ENCODE data around the gene OPALIN. TPM values are rescaled to one million over a fixed set of nuclear protein-coding genes. Genes with fewer than 3 reads are reported as not detected.

Gene OPALIN
- total and polyA plus RNA-seq, 3 experiments from 2014 or later = not detected

DNA sequence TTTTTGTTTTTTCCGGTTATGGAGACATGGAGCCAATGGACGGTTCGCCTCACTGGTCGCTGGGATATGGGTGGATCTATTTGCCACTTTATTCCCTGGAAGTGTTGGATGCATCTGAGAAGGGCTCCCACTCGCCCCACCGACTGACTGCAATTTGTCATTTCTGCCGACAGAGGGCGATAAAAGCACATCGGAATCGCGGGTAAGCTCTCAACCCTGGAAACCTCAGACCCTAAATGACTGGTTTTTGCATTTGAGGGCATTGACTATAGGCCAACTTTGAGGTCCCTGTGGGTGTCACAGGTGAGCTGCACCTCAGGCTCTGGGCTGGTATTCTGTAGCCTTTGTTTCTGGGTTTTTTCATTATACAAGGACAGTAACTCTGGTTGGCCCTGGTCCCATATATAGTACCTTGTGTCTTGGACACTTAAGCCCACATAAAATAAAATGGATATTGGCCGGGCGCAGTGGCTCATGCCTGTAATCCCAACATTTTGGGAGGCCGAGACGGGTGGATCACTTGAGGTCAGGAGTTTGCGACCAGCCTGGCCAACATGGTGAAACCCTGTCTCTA is 11.9 kb upstream of the OPALIN start:
- Mint-ChIP-seq H3K27me3 (peaks cover 4 to 29% of the 10 kb centered on the region in 2 donors), H3K36me3 (no peaks in the 10 kb centered on the region), H3K9me3 (no peaks in the 10 kb centered on the region), H3K27ac (no peak overlapping the region), H3K4me1 (peaks cover 4 to 16% (median 8%) of the 10 kb centered on the region in 3 donors), H3K4me3 (no peak overlapping the region)
- DNase-seq = peak; percentile 12 to 57 (median 25)
- Histone ChIP-seq H3K27ac (ENCODE audit: low read depth, low read length) (no peak overlapping the region), H3K36me3 (ENCODE audit: insufficient read depth, low read length) (no peaks in the 10 kb centered on the region), H3K4me1 (ENCODE audit: insufficient read depth, low read length) (no peaks in the 10 kb centered on the region), H3K9me3 (ENCODE audit: low read length) (no peaks in the 10 kb centered on the region), H3K4me3 (ENCODE audit: low read length) (no peak overlapping the region), H3K27me3 (ENCODE audit: insufficient read depth, low read length, poor library complexity, severe bottlenecking) (no peaks in the 10 kb centered on the region)
- ChIA-PET CTCF (interaction anchor here (0.8 to 1.8 kb wide), 9 partner anchors 9 to 354 kb away, joined by 3 to 5 read pairs (median 3); partner anchors contain the start of gene OPALIN), POLR2A (no interaction called here)

DNA sequence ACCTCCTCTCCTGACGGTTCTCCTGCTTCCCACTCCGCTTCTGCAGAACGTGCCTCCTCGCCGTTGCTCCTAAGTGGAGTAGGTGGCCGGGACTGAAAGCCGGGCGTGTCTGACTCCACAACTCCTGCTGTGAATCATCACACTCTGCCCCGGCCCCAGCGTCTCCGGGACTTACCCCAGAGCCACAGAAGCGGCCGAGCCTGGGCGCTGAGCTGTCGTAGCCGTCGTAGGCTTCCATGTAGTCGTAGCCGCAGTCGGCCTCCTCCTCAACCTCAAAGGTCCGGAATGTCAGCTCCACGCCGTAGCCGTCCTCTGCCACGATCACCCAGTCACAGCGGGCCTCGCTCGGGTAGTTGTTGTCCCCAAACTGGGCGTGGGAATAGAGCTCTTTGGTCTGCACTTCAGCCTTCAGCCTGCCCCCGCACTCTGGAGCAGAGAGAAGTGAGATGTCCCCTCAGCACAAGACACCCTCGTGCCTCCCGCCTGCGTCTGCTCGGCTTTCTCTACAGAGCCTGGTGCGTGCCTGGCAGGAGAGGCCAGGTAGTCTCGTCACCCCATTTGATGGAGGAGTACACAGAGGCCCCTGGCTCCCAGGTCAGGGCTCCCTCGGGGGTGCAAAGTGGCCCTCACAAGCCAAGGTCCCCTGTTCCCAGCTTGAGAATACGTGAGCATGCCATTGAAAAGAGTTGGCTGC is 11.2 kb upstream of the OPALIN start:
- H3K27ac ChIP-seq (ENCODE audit: low read depth, low read length) = no peak overlapping the region
- no peaks in the 10 kb centered on the region for H3K9me3 ChIP-seq (ENCODE audit: low read length)
- CTCF ChIA-PET = interaction anchor here (0.8 to 1.8 kb wide), 8 partner anchors 8 to 352 kb away, joined by 3 to 5 read pairs (median 4); partner anchors contain the start of gene OPALIN
- no peaks in the 10 kb centered on the region for H3K27me3 ChIP-seq (ENCODE audit: insufficient read depth, low read length, poor library complexity, severe bottlenecking)
- Mint-ChIP-seq H3K27ac (no peak overlapping the region), H3K9me3 (no peaks in the 10 kb centered on the region), H3K27me3 (peaks cover 3 to 23% of the 10 kb centered on the region in 2 donors), H3K4me3 (no peak overlapping the region), H3K4me1 (peaks cover 1 to 10% (median 4%) of the 10 kb centered on the region in 3 donors), H3K36me3 (no peaks in the 10 kb centered on the region)
- POLR2A ChIA-PET = no interaction called here
- H3K4me3 ChIP-seq (ENCODE audit: low read length) = no peak overlapping the region
- no peak for DNase-seq
- no peaks in the 10 kb centered on the region for H3K36me3 ChIP-seq (ENCODE audit: insufficient read depth, low read length)
- H3K4me1 ChIP-seq (ENCODE audit: insufficient read depth, low read length) = no peaks in the 10 kb centered on the region

DNA sequence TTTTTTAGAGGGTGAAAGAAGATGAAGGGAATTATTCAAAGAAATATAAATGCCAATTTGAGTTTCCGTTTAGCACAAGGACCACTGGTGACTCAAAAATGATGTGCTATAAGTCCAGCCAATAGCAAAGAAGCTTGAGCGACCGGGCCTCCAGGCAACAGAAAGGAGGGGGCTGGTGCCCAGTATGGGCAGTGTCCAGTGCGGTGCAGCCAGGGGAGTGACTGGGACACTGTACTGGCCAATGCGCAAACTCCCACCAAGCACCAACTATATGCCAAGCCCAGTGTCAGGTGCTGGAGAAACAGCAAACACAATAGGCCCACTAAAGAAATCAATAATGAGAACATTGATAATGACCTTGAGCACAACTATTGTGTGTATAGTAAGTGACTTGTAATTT is 10.2 kb upstream of the OPALIN start:
- Histone ChIP-seq H3K9me3 (ENCODE audit: low read length) (no peaks in the 10 kb centered on the region), H3K36me3 (ENCODE audit: insufficient read depth, low read length) (no peaks in the 10 kb centered on the region), H3K4me3 (ENCODE audit: low read length) (no peak overlapping the region), H3K4me1 (ENCODE audit: insufficient read depth, low read length) (no peaks in the 10 kb centered on the region), H3K27me3 (ENCODE audit: insufficient read depth, low read length, poor library complexity, severe bottlenecking) (no peaks in the 10 kb centered on the region), H3K27ac (ENCODE audit: low read depth, low read length) (no peak overlapping the region)
- Mint-ChIP-seq H3K9me3 (no peaks in the 10 kb centered on the region), H3K36me3 (no peaks in the 10 kb centered on the region), H3K4me3 (no peak overlapping the region), H3K4me1 (no peaks in the 10 kb centered on the region), H3K27ac (no peak overlapping the region), H3K27me3 (peaks cover 1 to 13% of the 10 kb centered on the region in 2 donors)
- CTCF ChIA-PET = interaction anchor here (1.2 kb wide), 1 partner anchor 31 kb away, joined by 4 read pairs; no protein-coding TSS in a partner anchor
- POLR2A ChIA-PET = no interaction called here
- no peak for DNase-seq

DNA sequence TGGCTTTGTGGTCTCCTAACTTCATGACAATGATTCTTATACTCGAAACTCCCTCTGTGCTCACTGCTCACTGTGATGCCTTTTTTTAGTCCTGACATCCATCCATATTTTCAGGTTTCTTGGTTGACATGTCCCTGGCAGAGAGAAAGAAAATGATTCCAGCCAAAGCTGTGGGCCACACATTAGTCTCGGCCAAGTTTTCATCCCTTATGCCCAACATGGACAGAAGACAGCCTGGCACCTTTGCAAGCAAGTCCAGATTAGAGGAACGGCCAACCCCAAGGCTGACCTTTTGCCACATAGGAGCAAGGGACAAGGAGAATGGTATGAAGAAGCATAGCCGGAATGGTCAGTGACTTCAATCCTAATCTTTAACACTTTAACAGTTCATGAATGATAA is 8.7 kb upstream of the OPALIN start:
- POLR2A ChIA-PET = no interaction called here
- no peak overlapping the region for H3K4me3 ChIP-seq (ENCODE audit: low read length)

DNA sequence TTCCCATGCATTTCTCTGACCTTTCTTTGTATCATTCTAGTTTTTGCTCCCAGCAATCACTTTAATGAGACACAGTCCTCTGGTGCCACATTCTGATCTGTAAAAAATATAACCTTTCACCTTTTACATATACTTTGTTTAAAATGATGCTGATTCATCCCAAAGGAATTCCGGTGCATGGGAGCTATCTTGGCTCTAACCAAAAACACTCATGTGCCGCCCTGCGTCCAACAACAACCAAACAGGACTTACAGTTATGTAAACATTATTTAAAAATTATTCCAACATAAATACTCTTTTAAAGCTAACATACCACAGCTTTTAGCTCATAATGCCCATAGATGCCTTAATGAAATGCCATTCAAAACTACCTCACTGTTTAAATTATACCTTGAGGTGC is 7.7 kb upstream of the OPALIN start:
- Histone ChIP-seq H3K9me3 (ENCODE audit: low read length) (no peaks in the 10 kb centered on the region), H3K36me3 (ENCODE audit: insufficient read depth, low read length) (no peaks in the 10 kb centered on the region), H3K27ac (ENCODE audit: low read depth, low read length) (no peak overlapping the region), H3K27me3 (ENCODE audit: insufficient read depth, low read length, poor library complexity, severe bottlenecking) (no peaks in the 10 kb centered on the region), H3K4me1 (ENCODE audit: insufficient read depth, low read length) (no peaks in the 10 kb centered on the region), H3K4me3 (ENCODE audit: low read length) (no peak overlapping the region)
- ChIA-PET POLR2A (no interaction called here), CTCF (interaction anchor here (0.7 to 1.7 kb wide), 3 partner anchors 9 to 29 kb away, joined by 3 to 5 read pairs (median 3); no protein-coding TSS in a partner anchor)
- Mint-ChIP-seq H3K36me3 (no peaks in the 10 kb centered on the region), H3K27ac (no peak overlapping the region), H3K4me1 (no peaks in the 10 kb centered on the region), H3K4me3 (no peak overlapping the region), H3K27me3 (peaks cover 0 to 5% of the 10 kb centered on the region in 2 donors), H3K9me3 (no peaks in the 10 kb centered on the region)
- no peak for DNase-seq

More for the DNA sequence above, 8.7 kb upstream of the OPALIN start:
- Histone ChIP-seq H3K36me3 (ENCODE audit: insufficient read depth, low read length) (no peaks in the 10 kb centered on the region), H3K4me1 (ENCODE audit: insufficient read depth, low read length) (no peaks in the 10 kb centered on the region), H3K27ac (ENCODE audit: low read depth, low read length) (no peak overlapping the region), H3K9me3 (ENCODE audit: low read length) (no peaks in the 10 kb centered on the region), H3K27me3 (ENCODE audit: insufficient read depth, low read length, poor library complexity, severe bottlenecking) (no peaks in the 10 kb centered on the region)
- Mint-ChIP-seq H3K4me1 (no peaks in the 10 kb centered on the region), H3K27me3 (peaks cover 3 to 5% of the 10 kb centered on the region in 2 donors), H3K4me3 (no peak overlapping the region), H3K36me3 (no peaks in the 10 kb centered on the region), H3K27ac (no peak overlapping the region), H3K9me3 (no peaks in the 10 kb centered on the region)
- no peak for DNase-seq
- CTCF ChIA-PET = interaction anchor here (1.2 kb wide), 1 partner anchor 10 kb away, joined by 3 read pairs; no protein-coding TSS in a partner anchor

DNA sequence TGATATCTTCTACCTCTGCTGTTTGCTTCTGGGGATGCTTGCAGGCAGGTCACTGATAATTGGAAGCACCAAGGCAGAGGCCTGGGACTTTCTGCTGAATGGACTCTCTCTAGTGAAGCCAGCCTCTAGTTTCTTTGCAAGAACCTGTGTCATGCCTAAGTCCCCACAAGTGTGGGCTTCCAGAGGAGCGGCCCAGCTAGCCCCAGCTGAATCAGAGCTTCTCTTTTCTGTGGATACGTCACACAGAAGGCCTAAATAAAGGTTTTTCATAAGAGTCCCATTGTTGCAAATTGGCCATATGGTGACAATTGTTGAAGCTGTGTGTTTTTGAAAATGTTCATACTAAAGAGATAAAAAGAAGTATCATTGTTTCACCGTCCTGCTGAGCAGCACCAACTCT is 6.8 kb upstream of the OPALIN start:
- Mint-ChIP-seq H3K27ac (no peak overlapping the region), H3K4me1 (no peaks in the 10 kb centered on the region), H3K36me3 (no peaks in the 10 kb centered on the region), H3K4me3 (no peak overlapping the region), H3K9me3 (no peaks in the 10 kb centered on the region), H3K27me3 (peaks cover 3 to 5% of the 10 kb centered on the region in 2 donors)
- H3K4me1 ChIP-seq (ENCODE audit: insufficient read depth, low read length) = no peaks in the 10 kb centered on the region
- H3K27ac ChIP-seq (ENCODE audit: low read depth, low read length) = no peak overlapping the region
- POLR2A ChIA-PET = no interaction called here
- no peak for DNase-seq
- CTCF ChIA-PET = interaction anchor here (0.8 to 1.7 kb wide), 2 partner anchors 9 to 12 kb away, joined by 3 to 5 read pairs; no protein-coding TSS in a partner anchor
- H3K9me3 ChIP-seq (ENCODE audit: low read length) = no peaks in the 10 kb centered on the region
- H3K36me3 ChIP-seq (ENCODE audit: insufficient read depth, low read length) = no peaks in the 10 kb centered on the region
- no peaks in the 10 kb centered on the region for H3K27me3 ChIP-seq (ENCODE audit: insufficient read depth, low read length, poor library complexity, severe bottlenecking)
- no peak overlapping the region for H3K4me3 ChIP-seq (ENCODE audit: low read length)

DNA sequence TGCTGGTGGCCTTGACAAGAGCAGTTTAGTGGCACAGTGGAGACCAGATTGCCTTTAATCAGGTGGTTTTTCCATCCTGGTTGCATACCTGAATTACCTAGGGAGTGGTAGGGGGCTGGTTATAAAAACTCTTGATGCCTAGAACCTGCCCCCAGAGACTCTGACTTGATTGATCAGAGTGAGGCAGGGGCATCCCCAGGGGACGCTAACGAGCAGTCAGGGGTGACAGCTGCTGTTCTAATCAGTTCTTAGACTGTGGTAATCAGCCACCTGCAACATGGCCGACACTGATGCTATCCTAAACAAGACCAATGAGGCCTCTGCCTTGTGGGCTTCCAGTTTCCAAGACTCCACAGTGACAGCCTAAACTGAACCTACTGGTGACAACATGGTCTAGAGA is 2.0 kb upstream of the OPALIN start:
- H3K4me3 ChIP-seq (ENCODE audit: low read length) = no peak overlapping the region
- H3K36me3 ChIP-seq (ENCODE audit: insufficient read depth, low read length) = no peaks in the 10 kb centered on the region
- CTCF ChIA-PET = no interaction called here
- H3K4me1 Mint-ChIP-seq = no peaks in the 10 kb centered on the region
- no peaks in the 10 kb centered on the region for H3K36me3 Mint-ChIP-seq
- no peak for DNase-seq
- H3K27me3 ChIP-seq (ENCODE audit: insufficient read depth, low read length, poor library complexity, severe bottlenecking) = no peaks in the 10 kb centered on the region
- no peak overlapping the region for H3K27ac Mint-ChIP-seq
- peaks cover 11 to 33% of the 10 kb centered on the region in 2 donors for H3K27me3 Mint-ChIP-seq
- no peaks in the 10 kb centered on the region for H3K9me3 Mint-ChIP-seq
- H3K9me3 ChIP-seq (ENCODE audit: low read length) = no peaks in the 10 kb centered on the region
- H3K4me3 Mint-ChIP-seq = no peak overlapping the region
- H3K27ac ChIP-seq (ENCODE audit: low read depth, low read length) = no peak overlapping the region
- POLR2A ChIA-PET = no interaction called here
- H3K4me1 ChIP-seq (ENCODE audit: insufficient read depth, low read length) = no peaks in the 10 kb centered on the region

DNA sequence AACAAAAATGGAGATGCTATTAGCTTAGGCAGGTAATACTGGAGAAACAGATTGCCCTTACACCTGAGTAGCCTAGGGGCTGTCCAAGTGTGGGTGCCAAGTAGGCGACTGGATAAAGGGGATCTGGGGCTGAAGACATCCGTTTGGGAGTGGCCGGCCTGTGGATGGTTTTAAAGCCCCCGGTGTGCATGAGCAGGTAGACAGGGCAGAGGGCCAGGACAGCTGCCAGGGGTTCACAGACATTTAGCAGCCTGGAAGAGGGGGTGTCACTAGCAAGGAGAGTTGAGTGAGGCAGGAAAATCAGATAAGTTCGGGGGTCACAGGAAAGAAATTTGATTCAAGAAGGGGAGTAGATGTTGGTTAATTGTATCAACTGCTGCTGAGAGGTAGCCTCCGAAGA is 1.5 kb upstream of the OPALIN start:
- Mint-ChIP-seq H3K27ac (no peak overlapping the region), H3K4me3 (no peak overlapping the region), H3K9me3 (peaks cover 0 to under 1% (median 0%) of the 10 kb centered on the region in 5 donors), H3K27me3 (peaks cover 11 to 34% of the 10 kb centered on the region in 2 donors), H3K4me1 (no peaks in the 10 kb centered on the region), H3K36me3 (no peaks in the 10 kb centered on the region)
- no peaks in the 10 kb centered on the region for H3K9me3 ChIP-seq (ENCODE audit: low read length)
- no peaks in the 10 kb centered on the region for H3K4me1 ChIP-seq (ENCODE audit: insufficient read depth, low read length)
- H3K4me3 ChIP-seq (ENCODE audit: low read length) = no peak overlapping the region
- H3K27me3 ChIP-seq (ENCODE audit: insufficient read depth, low read length, poor library complexity, severe bottlenecking) = no peaks in the 10 kb centered on the region
- DNase-seq = no peak
- H3K27ac ChIP-seq (ENCODE audit: low read depth, low read length) = no peak overlapping the region
- POLR2A ChIA-PET = no interaction called here
- no peaks in the 10 kb centered on the region for H3K36me3 ChIP-seq (ENCODE audit: insufficient read depth, low read length)
- CTCF ChIA-PET = no interaction called here
